HG03159 (cell line): ENCODE measurements around the gene ADGRB2.

Experiments used
- ATAC-seq: cut with Tn5 transposase; IDR thresholded peaks from one replicate; pipeline ENCODE4 v1.9.1; 2021; ENCODE audit warnings: mild to moderate bottlenecking, moderate library complexity; ENCODE audit not compliant: unreplicated experiment

Gene ADGRB2

DNA sequence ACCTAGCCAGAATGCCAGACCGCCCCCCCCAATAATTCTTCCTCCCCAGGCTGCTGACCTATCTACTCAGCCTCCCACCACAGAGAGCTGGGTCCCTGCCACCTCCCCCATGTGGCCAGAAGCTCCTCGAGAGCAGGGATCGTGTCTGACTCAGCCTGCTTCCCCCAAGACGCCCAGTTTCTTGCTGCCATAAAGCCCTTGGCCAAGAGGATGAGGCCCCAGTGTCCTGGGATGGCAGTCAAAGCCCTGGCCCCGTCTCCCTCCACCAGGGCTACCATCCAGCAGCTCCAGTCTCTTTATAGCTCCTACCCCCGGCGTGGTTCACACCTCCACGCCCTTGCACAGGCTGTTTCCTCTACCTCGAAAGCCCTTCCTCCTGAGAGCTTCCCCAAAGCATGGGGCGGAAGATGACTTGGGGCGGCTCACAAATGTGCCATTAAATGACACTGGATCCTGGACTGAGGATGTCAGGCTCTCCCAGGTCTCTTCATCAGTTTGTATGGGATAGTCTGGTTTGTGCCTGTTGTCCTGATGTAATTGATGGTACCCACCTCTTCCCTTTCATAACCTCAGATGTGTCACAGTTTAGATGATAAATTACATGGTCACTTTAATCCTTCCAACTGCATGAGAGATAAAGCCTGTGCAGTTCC, 13.2 kb downstream of the ADGRB2 start:
- ATAC-seq, result no peak

DNA sequence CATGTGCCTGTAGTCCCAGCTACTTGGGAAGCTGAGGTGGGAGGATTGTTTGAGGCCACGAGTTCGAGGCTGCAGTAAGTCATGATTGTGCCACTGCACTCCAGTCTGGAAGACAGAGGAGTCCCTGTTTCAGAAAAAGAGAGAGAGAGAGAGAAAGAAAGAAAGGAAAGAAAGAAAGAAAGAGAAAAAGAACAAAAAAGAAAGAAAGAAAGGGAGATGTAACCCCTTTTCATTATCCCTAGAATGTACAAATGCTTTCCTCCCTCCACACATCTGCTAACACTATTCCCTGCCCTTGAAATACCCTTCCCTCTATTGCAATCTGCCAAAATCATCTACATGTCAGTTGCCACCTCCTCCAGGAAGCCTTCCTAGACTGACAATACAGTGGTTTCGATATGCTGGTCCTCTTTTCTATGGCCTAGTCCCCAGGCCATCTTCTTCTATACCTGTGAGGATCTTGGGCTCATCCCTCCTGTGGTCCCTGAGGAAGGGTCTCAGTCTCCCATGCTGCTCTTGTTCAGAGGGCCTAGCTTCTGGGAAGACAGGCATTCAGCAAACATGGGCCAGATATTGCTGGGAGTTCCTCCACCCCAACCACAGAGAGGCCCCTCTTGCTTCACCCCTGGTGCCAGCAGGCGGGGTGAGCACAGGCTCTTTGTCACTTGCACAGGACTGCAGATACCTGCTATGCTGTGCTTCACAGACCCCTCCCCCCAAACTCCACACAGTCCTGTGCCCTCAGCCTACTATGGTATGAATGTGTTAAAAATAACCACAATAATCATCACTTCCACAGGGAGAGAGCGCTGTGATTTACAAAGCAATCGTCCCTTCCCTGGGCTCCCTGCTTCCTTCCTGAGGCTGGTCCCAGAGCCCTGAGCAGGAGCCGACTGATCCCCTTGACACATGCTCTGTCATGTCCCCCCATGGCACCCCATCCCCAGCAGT, 14.1 kb downstream of the ADGRB2 start:
- ATAC-seq, result no peak

DNA sequence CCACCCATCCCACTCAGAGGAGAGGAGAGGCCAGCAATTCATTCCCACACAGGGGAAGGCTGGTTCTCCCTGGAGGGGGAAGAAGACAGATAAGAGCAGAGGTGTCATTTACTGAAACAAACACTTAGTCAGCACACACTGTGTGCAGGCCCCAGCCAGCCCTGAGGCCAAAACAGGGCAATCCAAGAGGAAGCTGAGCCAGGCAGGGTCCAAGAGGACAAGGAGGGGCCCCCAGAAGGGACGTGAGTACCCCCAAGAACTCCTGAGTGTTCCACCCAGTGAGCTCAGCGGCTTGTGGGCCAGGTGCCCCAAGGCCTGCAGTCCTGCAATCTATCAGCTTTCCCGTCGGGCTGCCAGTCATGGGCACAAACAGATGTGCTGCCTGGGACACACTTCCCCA, 15.8 kb downstream of the ADGRB2 start:
- ATAC-seq, result no peak

DNA sequence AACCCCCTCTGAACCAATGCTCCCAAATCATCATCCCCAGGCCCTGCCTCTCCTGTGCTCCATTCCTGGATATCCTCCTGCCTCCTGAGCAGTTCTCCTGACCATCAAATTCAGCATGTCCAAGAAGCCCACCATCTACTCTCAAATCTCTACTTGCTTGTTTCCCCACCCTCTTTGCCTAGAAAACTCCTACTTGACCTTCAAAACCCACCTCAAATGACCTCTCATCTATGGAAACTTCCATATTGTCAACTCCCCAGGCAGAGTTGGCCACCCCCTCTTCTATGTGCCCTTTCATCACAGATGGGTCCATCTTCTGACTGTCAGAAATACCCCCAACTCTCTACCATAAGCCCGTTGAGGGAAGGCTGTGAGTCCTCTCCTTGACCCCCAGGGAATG, 16.8 kb downstream of the ADGRB2 start:
- ATAC-seq, result no peak

DNA sequence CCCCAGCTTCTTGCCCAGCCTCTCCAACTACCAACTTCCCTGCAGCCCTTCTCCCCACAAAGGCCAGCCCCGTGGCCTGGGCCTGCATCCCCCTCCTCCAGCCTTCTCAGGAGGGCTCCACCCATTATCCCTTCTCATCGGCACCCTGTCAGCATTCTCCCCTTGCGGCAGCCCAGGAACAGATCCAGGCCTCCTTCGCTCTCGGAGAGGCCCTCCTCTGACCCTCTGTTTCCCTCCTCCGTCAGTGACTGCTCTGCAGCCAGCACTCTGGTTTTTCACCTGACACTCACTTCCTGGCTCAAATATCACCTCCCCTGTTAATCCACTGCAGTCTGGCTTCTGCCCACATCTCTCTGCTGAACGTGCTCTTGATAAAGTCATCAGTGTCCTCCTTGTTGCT, 17.5 kb downstream of the ADGRB2 start:
- ATAC-seq, result no peak

DNA sequence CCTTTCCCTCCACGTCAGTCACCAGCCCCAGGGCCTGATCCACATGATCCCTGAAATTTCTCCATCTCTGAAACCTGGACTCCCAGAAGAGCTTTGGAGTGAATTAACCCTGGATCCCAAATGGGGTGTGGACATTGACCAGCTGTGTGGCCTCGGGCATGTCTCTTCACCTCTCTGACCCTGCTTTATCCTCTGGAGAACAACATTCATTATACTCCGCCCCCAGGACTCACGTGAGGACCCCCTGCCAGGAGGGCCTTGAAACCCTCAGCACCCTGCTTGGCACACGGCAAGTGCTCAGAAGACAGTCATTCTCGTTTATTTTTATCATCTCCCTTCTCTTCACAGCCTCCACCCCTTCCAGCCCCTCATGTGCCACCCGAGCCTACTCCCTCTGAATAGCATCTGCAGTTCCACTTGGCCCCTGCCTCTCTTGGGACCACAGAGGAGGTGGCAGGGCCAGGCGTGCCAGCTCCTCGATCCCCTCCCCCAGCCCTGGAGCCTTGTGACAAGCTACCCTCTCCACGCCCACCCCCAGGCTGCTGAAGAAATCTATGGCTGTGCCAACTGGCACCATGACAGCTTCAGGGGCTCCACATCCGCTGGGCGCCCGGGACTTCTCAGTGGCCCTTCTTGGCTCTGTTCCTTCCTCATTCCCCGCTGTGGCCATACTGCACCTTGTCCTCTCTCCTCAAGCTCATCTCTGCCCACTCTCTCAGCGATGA, 18.0 kb downstream of the ADGRB2 start:
- ATAC-seq, result no peak

DNA sequence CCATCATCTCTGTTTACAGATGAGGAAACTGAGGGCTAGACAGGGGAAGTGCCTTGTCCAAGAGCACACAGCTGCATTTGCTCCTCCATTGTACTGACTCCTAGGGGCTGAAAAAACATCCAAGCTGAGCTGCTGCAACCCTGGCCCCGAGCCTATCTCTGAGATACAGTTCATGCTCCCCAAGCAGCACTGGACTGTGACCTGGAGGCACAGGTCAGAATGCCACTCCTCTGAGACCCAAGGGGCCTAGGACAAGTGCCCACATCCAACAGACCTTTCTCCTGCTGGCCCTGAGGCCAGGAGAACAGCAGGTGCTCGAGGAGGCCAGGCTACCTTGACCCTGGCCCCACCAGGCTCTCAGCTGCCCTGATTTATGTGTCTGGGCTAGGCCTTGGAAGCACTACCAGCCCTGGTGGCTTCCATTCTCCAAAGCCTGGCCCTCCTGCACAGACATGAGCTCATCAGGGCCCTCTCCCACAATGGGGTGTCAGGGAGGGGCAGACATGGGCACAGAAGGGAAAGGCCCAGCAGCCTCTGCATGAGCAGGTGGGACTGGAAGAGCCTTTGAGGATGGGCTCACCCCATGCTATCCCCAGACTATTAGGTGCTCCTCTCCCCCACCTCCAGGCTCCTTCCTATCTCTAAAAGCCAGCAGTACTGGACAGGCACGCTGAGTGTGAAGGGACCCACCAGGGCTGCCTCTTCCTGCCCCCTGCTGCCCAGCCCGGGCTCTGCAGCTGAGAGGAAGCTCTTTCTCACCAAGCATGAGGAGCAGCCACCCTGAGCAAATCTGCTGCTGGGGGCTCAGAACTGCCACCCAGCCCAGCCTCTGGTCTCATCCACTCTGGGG, 18.8 kb downstream of the ADGRB2 start:
- ATAC-seq, result no peak

DNA sequence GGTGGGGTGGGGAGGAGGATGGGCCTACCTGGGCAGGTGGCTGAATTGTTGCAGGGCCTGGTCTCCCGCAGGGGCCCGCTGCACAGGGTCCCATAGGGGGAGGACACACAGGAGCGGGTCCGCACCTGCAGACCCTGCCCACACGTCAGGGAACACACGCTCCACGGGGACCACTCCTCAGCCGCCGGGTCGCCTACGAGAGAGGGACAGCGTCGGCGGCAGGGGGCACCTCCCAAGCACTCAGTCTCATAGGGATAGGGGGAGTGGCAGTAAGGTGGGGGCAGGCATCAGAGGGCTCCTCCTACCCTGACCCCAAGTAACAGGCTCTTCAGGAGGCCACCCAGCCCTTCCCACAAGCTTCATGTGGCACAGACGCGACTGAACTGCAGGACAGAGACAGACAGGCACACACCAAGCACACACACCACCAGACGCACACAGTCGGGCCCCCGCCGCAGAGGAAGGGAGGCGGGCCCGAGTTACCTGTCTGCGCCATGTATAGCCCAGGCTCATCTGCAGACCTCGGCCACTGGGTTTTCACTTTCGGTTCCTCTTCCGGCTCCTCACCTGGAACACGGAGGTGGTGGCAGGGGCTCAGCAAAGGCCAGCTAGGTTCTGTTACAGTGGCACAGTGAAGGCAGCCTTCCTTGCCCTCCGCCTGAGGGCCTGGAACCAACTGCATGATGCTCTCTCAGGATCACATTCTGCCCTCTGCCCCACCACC, 19.8 kb downstream of the ADGRB2 start:
- peak; percentile 76 for ATAC-seq

DNA sequence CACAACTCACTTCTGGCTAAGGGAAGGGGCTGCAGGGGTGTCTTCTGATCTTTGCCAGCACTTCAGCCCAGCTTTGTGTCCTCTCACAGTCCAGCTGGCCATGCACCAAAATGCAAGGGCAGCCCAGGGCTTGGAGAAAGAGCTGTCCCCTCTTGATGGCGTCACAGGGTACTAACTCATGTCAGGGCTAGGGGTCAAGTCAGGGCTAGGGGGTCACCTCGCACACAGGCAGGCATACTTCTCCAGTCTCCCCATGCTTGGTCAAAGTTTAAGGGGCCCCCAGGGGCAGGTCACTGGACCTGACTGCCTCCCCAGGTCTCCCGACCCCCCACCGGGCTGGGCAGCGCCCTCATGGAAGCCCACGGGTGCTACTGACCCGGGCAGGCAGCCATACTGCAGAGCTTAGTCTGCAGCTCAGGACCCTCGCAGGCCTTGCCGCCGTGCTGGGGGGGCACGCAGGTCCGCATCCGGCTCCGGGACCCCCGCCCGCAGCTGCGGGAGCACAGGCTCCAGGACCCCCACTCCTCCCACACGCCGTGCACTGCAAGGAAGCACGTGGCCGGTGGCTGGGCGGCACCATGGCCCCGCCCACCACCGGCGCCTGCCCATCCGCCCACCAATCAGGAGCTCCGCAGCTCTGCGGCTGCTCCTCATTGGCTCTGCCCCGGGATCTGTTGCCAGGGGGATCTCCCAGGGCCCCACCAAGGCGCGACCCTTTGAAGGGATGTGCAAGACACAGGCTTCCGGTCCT, 21.5 kb downstream of the ADGRB2 start:
- no peak for ATAC-seq

DNA sequence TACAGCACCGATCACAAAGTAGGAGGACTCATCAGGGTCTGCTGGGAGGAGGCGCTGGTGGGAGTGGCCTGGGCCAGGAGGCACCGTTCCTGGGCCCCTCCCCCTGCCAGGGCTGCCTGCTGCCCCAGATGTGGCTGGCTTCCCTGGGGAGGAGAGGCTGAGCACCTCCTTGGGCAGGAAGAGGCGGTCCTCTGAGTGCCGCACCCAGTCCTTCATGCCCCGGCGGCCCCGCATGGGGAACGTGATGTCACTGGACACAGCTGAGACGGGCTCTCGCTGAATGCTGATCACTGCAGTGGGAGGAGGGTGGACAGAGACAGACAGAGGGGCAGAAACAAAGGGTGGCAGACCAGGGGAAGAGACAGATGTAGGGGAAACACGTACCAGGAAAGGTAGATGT, 24.8 kb downstream of the ADGRB2 start:
- no peak for ATAC-seq

DNA sequence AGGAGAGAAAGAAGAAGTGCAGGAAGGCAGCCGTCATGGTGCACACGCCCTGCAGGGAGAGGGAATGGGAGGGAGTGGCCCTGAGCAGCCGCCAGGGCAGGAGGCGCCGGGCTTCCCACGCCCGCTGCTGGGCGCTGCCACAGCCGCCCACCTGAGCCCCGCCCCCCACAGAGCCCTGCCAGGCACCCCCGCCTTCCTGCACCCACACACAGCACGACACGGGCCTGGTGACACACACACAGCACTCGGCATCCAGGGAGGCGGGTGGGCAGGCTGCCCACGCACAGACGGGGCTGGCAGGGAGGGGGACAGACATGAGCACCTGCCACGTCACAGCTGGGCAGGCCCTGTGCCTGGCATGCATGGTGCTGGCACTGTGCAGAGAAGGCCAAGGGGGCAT, 27.5 kb downstream of the ADGRB2 start:
- no peak for ATAC-seq

DNA sequence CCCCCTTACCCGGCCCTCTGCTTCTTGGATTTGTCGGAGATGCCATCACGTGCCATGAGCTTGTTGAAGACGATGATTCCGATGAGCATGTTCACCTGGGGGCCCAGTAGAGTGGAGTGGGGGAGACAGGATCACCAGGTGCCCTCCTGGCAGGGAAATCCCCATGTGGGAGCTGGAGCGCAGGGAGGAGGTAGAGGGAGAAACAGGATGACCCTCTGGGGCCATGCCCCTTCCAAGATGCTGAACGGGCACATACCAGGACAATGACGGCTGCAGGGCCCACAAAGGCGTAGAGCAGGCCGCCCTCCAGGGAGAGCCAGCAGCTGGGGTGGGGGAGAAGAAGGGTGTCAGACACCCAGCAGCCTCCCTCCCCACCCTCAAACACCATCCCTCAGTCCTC, 28.6 kb downstream of the ADGRB2 start:
- ATAC-seq, result no peak

DNA sequence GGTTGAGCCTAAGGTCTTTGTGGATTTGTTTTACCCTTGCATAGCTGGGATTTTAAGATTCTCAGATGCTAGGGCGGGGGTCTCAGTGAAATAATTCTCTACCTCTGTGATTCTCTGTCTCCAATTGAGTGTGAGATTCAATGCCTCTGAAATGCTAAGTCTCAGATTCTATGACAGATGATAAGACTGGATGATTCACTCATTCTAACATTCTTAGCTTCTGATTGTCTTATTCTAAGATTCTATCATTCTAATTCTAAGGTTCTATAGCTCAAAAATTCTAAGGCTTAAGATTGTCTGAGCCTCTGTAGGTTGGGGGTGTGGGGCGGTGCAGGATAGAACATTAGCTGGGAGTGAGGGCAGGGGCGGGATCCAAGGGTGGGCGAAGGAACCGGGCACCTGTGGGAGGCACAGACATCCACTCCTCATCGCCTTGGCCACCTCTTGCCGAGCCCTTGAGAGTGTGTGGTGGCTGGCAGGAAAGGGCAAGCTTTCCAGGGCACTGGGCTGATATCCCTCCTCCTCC, 29.5 kb downstream of the ADGRB2 start:
- no peak for ATAC-seq

DNA sequence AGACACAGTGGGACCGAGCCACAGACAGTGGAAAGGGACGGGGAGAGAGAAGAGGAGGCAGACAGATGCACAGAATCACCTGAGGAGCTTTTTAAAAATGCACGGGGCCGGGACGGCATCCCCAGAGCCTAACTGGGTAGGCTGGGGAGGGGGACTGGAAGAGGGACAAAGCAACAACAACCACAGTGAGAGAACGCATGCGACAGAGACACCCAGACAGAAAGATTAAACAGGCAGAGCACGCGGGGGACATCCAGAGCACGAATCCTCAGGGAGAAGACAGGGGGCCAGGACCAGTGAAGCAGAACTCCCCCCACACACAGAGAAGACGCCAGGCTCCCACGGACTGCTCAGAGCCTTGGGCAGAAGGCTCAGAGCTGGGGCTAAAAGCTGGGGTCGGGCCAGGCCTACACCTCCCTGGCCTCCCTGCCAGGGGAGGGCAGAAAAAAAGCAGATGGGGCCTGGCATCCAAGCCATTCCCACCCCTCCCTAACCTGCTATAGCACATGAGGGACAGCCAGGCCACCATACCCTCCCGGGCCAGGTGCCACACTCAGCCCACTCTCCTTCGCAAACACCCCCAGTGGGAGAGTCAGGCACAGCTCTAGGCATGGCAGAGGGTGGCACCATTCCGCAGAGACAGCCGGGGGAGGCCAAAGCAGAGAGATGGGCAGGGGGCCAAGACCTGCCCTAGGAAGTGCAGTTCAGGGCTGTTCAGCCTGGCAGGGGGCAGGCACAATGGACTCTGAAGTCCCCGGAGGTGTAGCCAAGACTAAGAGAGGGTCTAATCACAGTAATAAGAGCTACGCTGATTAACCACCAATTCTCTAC, 30.5 kb downstream of the ADGRB2 start:
- ATAC-seq, result no peak

DNA sequence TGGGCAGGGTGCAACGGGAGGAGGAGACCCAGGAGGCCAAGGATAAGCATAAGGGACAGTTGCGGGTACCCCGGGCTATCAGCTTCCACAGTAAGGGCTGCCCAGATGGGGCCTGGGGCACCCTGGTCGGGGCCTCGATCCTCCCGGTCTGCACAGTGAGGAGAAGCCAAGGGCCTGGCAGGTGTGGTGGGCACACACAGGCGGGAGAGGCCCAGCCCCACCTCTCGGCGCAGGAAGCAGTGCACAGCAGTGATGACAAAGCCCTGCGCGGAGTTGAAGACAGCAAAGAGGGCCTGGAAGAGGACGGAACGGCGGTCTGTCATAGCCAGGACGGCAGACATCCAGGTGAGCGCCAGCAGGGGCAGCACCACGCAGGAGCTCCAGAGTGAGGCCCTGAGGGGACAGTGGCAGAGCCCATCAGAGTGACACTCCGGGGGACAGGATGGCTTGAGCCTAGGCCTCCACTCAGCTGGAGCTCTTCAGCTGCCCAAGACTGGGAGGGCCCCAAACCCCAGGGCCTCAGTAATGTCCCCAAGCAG, 31.3 kb downstream of the ADGRB2 start:
- no peak for ATAC-seq

DNA sequence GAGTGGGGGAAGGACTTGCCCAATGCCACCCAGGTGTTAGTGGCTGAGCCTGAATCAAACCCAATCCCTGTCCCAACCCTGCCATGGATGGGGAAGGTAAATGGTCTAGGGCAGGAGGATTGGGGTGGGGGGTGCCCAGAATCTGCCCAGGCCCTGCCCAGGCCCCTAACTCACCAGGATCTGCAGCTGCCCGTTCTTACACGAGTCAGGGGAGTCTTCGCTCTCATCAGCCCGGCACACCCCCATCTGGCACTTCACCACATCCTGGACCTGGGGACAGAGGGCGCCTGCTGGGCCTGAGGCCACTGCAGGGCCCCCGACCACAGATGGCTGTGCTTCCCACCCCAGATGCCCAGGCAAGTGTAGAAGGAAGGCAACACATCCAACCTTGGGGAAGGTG, 31.8 kb downstream of the ADGRB2 start:
- ATAC-seq, result no peak

DNA sequence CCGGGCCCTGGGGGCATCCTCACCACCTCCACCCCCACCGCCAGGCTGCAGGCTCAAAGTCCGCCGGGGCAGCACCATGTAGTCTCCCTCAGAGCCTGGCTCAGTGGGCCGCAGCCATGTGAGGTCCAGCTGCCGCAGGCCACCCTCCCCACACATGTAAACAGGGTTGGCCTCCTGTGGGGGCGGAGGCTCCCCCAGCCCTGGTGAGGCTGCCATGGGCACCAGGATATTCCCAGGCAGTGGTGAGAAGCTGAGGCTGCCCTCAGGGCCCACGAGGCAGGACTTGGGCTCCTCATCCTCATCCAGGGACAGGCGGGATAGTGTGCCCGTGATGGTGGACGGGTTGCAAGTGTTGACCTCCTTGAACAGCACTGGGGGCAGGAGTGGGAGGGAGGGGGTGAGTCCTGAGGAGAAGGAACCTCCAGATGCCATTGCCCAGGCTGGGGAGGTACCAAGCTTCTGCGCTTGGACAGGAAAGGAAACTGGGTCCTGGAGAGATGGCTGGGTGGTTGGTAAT, 33.0 kb downstream of the ADGRB2 start:
- ATAC-seq, result no peak
